ENCODE measurements around the gene TMPRSS2.
A peak's percentile ranks its signal among the peaks of the same experiment; 100 is the strongest.
"Not testable (repeated sequence)": the region's sequence is repeated elsewhere in the genome, so short reads cannot be mapped to it uniquely, and the experiment has no call there.

Gene TMPRSS2

GRCh38 chr21:41429925-41430491 is 78.0 kb downstream of the TMPRSS2 start:
- H3K27me3 ChIP-seq (replicated peaks; ENCODE audit: control insufficient read depth, insufficient read depth, low read length), result peaks cover 11% of the 10 kb centered on the region
- no peak overlapping the region for H3K4me3 ChIP-seq (ENCODE audit: low read length)
- H3K36me3 ChIP-seq (ENCODE audit: control insufficient read depth, insufficient read depth, low read length, severe bottlenecking), result no peaks in the 10 kb centered on the region
- no peak overlapping the region for H3K9ac ChIP-seq (ENCODE audit: low read length)
- H3K9me3 ChIP-seq (ENCODE audit: control insufficient read depth, low read length), result peaks cover 7% of the 10 kb centered on the region
- H3K4me1 ChIP-seq (ENCODE audit: control insufficient read depth, insufficient read depth, low read length), result peaks cover 4% of the 10 kb centered on the region
- DNase-seq (ENCODE audit: low read depth), result no peak

GRCh38 chr21:41429305-41429704 is 78.7 kb downstream of the TMPRSS2 start:
- H3K9ac ChIP-seq (ENCODE audit: low read length), result no peak overlapping the region
- H3K36me3 ChIP-seq (ENCODE audit: control insufficient read depth, insufficient read depth, low read length, severe bottlenecking), result no peaks in the 10 kb centered on the region
- peaks cover 11% of the 10 kb centered on the region for H3K27me3 ChIP-seq (replicated peaks; ENCODE audit: control insufficient read depth, insufficient read depth, low read length)
- no peaks in the 10 kb centered on the region for H3K9me3 ChIP-seq (ENCODE audit: control insufficient read depth, low read length)
- no peak overlapping the region for H3K4me3 ChIP-seq (ENCODE audit: low read length)
- peaks cover 4% of the 10 kb centered on the region for H3K4me1 ChIP-seq (ENCODE audit: control insufficient read depth, insufficient read depth, low read length)
- no peak for DNase-seq (ENCODE audit: low read depth)

GRCh38 chr21:41428847-41429246 is 79.1 kb downstream of the TMPRSS2 start:
- H3K4me1 ChIP-seq (ENCODE audit: control insufficient read depth, insufficient read depth, low read length), result peaks cover 4% of the 10 kb centered on the region
- no peaks in the 10 kb centered on the region for H3K36me3 ChIP-seq (ENCODE audit: control insufficient read depth, insufficient read depth, low read length, severe bottlenecking)
- peaks cover 11% of the 10 kb centered on the region for H3K27me3 ChIP-seq (replicated peaks; ENCODE audit: control insufficient read depth, insufficient read depth, low read length)

GRCh38 chr21:41428311-41428710 is 79.6 kb downstream of the TMPRSS2 start:
- Histone ChIP-seq H3K9me3 (ENCODE audit: control insufficient read depth, low read length) (no peaks in the 10 kb centered on the region), H3K4me1 (ENCODE audit: control insufficient read depth, insufficient read depth, low read length) (peaks cover 4% of the 10 kb centered on the region), H3K4me3 (ENCODE audit: low read length) (no peak overlapping the region), H3K36me3 (ENCODE audit: control insufficient read depth, insufficient read depth, low read length, severe bottlenecking) (no peaks in the 10 kb centered on the region), H3K27me3 (replicated peaks; ENCODE audit: control insufficient read depth, insufficient read depth, low read length) (peaks cover 11% of the 10 kb centered on the region), H3K9ac (ENCODE audit: low read length) (no peak overlapping the region)
- no peak for DNase-seq (ENCODE audit: low read depth)

More at GRCh38 chr21:41428847-41429246, 79.1 kb downstream of the TMPRSS2 start:
- Histone ChIP-seq H3K4me3 (ENCODE audit: low read length) (no peak overlapping the region), H3K9ac (ENCODE audit: low read length) (no peak overlapping the region), H3K9me3 (ENCODE audit: control insufficient read depth, low read length) (no peaks in the 10 kb centered on the region)
- no peak for DNase-seq (ENCODE audit: low read depth)

GRCh38 chr21:41427556-41427955 is 80.4 kb downstream of the TMPRSS2 start:
- no peak for DNase-seq (ENCODE audit: low read depth)
- H3K27me3 ChIP-seq (replicated peaks; ENCODE audit: control insufficient read depth, insufficient read depth, low read length), result peaks cover 11% of the 10 kb centered on the region
- no peaks in the 10 kb centered on the region for H3K36me3 ChIP-seq (ENCODE audit: control insufficient read depth, insufficient read depth, low read length, severe bottlenecking)
- H3K9ac ChIP-seq (ENCODE audit: low read length), result no peak overlapping the region
- peaks cover 4% of the 10 kb centered on the region for H3K4me1 ChIP-seq (ENCODE audit: control insufficient read depth, insufficient read depth, low read length)
- no peak overlapping the region for H3K4me3 ChIP-seq (ENCODE audit: low read length)
- H3K9me3 ChIP-seq (ENCODE audit: control insufficient read depth, low read length), result no peaks in the 10 kb centered on the region

- H3K4me3 ChIP-seq (ENCODE audit: low read length), result peak overlapping the region; percentile 86
- H3K27me3 ChIP-seq (replicated peaks; ENCODE audit: control insufficient read depth, insufficient read depth, low read length), result peaks cover 11% of the 10 kb centered on the region
- H3K36me3 ChIP-seq (ENCODE audit: control insufficient read depth, insufficient read depth, low read length, severe bottlenecking), result no peaks in the 10 kb centered on the region
- no peak for DNase-seq (ENCODE audit: low read depth)
- peaks cover 4% of the 10 kb centered on the region for H3K4me1 ChIP-seq (ENCODE audit: control insufficient read depth, insufficient read depth, low read length)
- peak overlapping the region; percentile 56 for H3K9ac ChIP-seq (ENCODE audit: low read length)
- H3K9me3 ChIP-seq (ENCODE audit: control insufficient read depth, low read length), result no peaks in the 10 kb centered on the region
These were observed 81.1 kb downstream of the TMPRSS2 start for GRCh38 chr21:41426676-41427404.

- H3K36me3 ChIP-seq (ENCODE audit: control insufficient read depth, insufficient read depth, low read length, severe bottlenecking), result no peaks in the 10 kb centered on the region
- H3K9ac ChIP-seq (ENCODE audit: low read length), result peak within 1 kb of the TSS; percentile 75
- peaks cover 11% of the 10 kb centered on the region for H3K27me3 ChIP-seq (replicated peaks; ENCODE audit: control insufficient read depth, insufficient read depth, low read length)
- DNase-seq (ENCODE audit: low read depth), result peak; percentile 73
- H3K9me3 ChIP-seq (ENCODE audit: control insufficient read depth, low read length), result no peaks in the 10 kb centered on the region
- peak within 1 kb of the TSS; percentile 86 for H3K4me3 ChIP-seq (ENCODE audit: low read length)
- H3K4me1 ChIP-seq (ENCODE audit: control insufficient read depth, insufficient read depth, low read length), result peaks cover 5% of the 10 kb centered on the region
These were observed 81.8 kb downstream of the TMPRSS2 start, which contains the start of gene MX1 for GRCh38 chr21:41425954-41426675. MX1 (plus strand) TSS chr21:41426239; CDS start chr21:41432071, 5,832 bp downstream.

- Histone ChIP-seq H3K27me3 (replicated peaks; ENCODE audit: control insufficient read depth, insufficient read depth, low read length) (peaks cover 11% of the 10 kb centered on the region), H3K4me1 (ENCODE audit: control insufficient read depth, insufficient read depth, low read length) (peaks cover 10% of the 10 kb centered on the region), H3K9ac (ENCODE audit: low read length) (peak overlapping the region; percentile 75), H3K36me3 (ENCODE audit: control insufficient read depth, insufficient read depth, low read length, severe bottlenecking) (no peaks in the 10 kb centered on the region), H3K9me3 (ENCODE audit: control insufficient read depth, low read length) (no peaks in the 10 kb centered on the region), H3K4me3 (ENCODE audit: low read length) (peak overlapping the region; percentile 86)
- DNase-seq (ENCODE audit: low read depth), result no peak
These were observed 82.4 kb downstream of the TMPRSS2 start for GRCh38 chr21:41425588-41425953.

GRCh38 chr21:41423305-41423636 is 84.7 kb downstream of the TMPRSS2 start:
- not testable (repeated sequence) for DNase-seq (ENCODE audit: low read depth); H3K9me3 ChIP-seq (ENCODE audit: control insufficient read depth, low read length); H3K36me3 ChIP-seq (ENCODE audit: control insufficient read depth, insufficient read depth, low read length, severe bottlenecking); H3K4me3 ChIP-seq (ENCODE audit: low read length); H3K9ac ChIP-seq (ENCODE audit: low read length)
- peaks cover 11% of the 10 kb centered on the region for H3K4me1 ChIP-seq (ENCODE audit: control insufficient read depth, insufficient read depth, low read length)
- peaks cover 11% of the 10 kb centered on the region for H3K27me3 ChIP-seq (replicated peaks; ENCODE audit: control insufficient read depth, insufficient read depth, low read length)

- H3K36me3 ChIP-seq (ENCODE audit: control insufficient read depth, insufficient read depth, low read length, severe bottlenecking), result no peaks in the 10 kb centered on the region
- DNase-seq (ENCODE audit: low read depth), result no peak
- H3K4me3 ChIP-seq (ENCODE audit: low read length), result no peak overlapping the region
- no peaks in the 10 kb centered on the region for H3K9me3 ChIP-seq (ENCODE audit: control insufficient read depth, low read length)
- no peak overlapping the region for H3K9ac ChIP-seq (ENCODE audit: low read length)
- peaks cover 11% of the 10 kb centered on the region for H3K27me3 ChIP-seq (replicated peaks; ENCODE audit: control insufficient read depth, insufficient read depth, low read length)
- peaks cover 11% of the 10 kb centered on the region for H3K4me1 ChIP-seq (ENCODE audit: control insufficient read depth, insufficient read depth, low read length)
These were observed 85.2 kb downstream of the TMPRSS2 start for GRCh38 chr21:41422546-41423304.

- Histone ChIP-seq H3K4me3 (ENCODE audit: low read length) (peak overlapping the region; percentile 87), H3K9ac (ENCODE audit: low read length) (peak overlapping the region; percentile 93)
- not testable (repeated sequence) for H3K27me3 ChIP-seq (replicated peaks; ENCODE audit: control insufficient read depth, insufficient read depth, low read length); H3K9me3 ChIP-seq (ENCODE audit: control insufficient read depth, low read length); H3K36me3 ChIP-seq (ENCODE audit: control insufficient read depth, insufficient read depth, low read length, severe bottlenecking); DNase-seq (ENCODE audit: low read depth); H3K4me1 ChIP-seq (ENCODE audit: control insufficient read depth, insufficient read depth, low read length)
These were observed 87.0 kb downstream of the TMPRSS2 start for GRCh38 chr21:41420998-41421397.
